NT2/D1 (cell line): ENCODE results near the gene CCDC86.

Experiments
- DNase-seq: peaks from one replicate; pipeline ENCODE4 v3.0.0-alpha.2; 2011; ENCODE audit warnings: low read depth, low spot score
- H3K27me3 ChIP-seq: 2 replicates; pipeline ENCODE4 v1.6.0; 2011; ENCODE audit warnings: mild to moderate bottlenecking; ENCODE audit not compliant: insufficient read length, insufficient read depth
- H3K36me3 ChIP-seq: 2 replicates; pipeline ENCODE4 v1.6.1; 2011; ENCODE audit warnings: mild to moderate bottlenecking, low read length, mixed read lengths; ENCODE audit not compliant: insufficient read depth, insufficient read length
- H3K4me1 ChIP-seq: 2 replicates; pipeline ENCODE4 v1.5.1; 2011; ENCODE audit not compliant: insufficient read depth, insufficient read length
- H3K4me3 ChIP-seq: 2 replicates; pipeline ENCODE4 v1.5.1; 2011; ENCODE audit warnings: low read depth; ENCODE audit not compliant: insufficient read length
- H3K9ac ChIP-seq: 2 replicates; pipeline ENCODE4 v1.6.0; 2011; ENCODE audit warnings: low read depth; ENCODE audit not compliant: insufficient read length
- H3K9me3 ChIP-seq: 2 replicates; pipeline ENCODE4 v1.5.1; 2011; ENCODE audit warnings: mild to moderate bottlenecking, low read length; ENCODE audit not compliant: insufficient read depth
- SUZ12 ChIP-seq: IDR thresholded peaks from 2 replicates; pipeline ENCODE4 v1.6.1; 2011; ENCODE audit not compliant: insufficient read length, insufficient read depth; ENCODE audit errors: extremely low read depth
- YY1 ChIP-seq: IDR thresholded peaks from 2 replicates; pipeline ENCODE4 v1.6.1; 2011; ENCODE audit not compliant: insufficient read length, insufficient read depth
- ZNF274 ChIP-seq: IDR thresholded peaks from 2 replicates; pipeline ENCODE4 v1.6.1; 2011; ENCODE audit warnings: mild to moderate bottlenecking, low read depth, low read length

CCDC86 gene

DNA sequence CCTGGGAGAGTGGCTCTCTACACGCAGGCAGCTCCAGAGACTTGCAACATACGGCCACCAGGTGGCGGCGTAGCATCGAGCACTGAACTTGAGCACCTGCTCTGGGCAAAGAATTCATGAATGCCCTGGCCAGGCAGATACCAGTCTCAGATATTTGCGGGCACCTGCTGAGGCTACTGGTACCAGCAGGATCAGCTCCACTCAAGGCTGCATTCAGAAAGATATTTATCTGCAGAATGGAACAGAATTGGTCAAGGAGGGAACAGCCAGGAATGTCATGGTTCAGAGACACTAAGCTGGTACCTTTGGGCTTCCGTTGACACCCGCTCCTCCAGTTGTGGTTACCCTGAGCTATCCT lies 10.8 kb upstream of the CCDC86 start:
- Histone ChIP-seq H3K36me3 (no peaks in the 10 kb centered on the region), H3K4me3 (no peak overlapping the region), H3K27me3 (no peaks in the 10 kb centered on the region), H3K4me1 (no peaks in the 10 kb centered on the region), H3K9ac (no peak overlapping the region), H3K9me3 (no peaks in the 10 kb centered on the region)
- peak; percentile 55 for DNase-seq
- no peak for TF ChIP-seq SUZ12
- TF ChIP-seq YY1: no peak
- no peak for TF ChIP-seq ZNF274

DNA sequence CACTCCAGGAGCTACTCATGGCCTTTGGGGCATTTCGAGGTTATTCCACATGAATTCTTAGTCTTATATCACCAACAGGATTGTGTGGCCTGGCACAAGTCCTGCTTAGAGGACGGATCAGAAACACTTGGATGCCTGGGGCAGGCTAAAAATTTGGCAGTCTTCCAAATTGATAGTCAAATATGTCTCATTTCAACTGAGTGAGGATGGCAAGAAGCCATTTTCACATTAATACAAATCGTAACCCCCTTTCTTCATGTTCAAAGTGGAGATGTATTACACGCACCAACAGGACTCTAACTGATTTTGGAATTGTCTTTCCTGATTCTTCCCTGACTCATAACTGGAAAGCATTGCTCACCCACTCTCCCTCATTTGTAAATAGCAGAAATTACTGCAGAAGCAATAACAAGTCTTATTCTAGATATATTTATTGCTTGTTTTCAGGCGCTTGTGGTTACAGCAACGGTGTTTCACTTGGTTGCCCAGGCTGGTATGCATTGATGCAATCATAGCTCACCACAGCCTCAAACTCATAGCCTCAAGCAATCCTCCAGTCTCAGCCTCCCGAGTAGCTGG lies 10.3 kb upstream of the CCDC86 start:
- DNase-seq: no peak
- H3K9me3 ChIP-seq: no peaks in the 10 kb centered on the region
- no peaks in the 10 kb centered on the region for H3K27me3 ChIP-seq
- H3K4me1 ChIP-seq: no peaks in the 10 kb centered on the region
- no peak overlapping the region for H3K9ac ChIP-seq
- H3K4me3 ChIP-seq: no peak overlapping the region
- no peaks in the 10 kb centered on the region for H3K36me3 ChIP-seq
- TF ChIP-seq SUZ12 (no peak), ZNF274 (no peak)

DNA sequence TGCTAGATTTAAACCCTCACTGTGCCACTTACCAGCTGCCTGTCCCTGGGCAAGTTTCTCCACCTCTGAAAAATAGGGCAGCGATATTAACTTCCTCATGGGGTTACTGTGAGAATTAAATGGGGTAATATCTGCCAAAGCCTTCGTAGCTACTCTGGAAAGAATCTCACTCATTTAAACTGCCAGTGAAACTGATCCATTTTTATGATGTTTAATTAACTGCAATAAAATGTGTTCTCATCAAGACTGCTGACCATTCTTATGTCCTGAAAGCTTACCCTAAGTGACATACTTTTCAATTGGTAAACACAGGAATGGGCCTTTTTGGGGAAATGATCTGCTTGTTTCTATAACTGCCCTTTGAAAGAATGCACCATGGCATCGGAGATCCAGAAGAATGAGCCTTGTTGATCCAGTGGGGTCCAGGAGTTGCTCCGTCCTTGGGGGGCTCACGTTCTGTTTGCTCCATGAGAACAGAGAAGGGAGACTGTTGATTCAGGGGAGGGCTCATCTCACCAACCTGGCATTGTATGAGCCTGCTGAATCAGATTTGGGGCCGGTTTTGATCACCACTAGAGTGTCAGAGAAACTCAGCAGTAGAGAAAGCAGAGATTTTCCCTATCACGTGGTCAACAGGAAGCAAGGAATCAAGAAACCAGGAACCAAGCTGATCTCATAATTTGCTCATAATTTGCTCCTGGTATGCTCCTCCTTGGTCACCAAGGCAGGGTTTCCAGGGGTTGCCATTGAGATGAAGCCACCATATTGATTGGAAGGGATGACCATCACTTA lies 7.0 kb upstream of the CCDC86 start:
- no peaks in the 10 kb centered on the region for H3K27me3 ChIP-seq
- H3K36me3 ChIP-seq: no peaks in the 10 kb centered on the region
- TF ChIP-seq ZNF274: no peak
- TF ChIP-seq SUZ12: no peak
- TF ChIP-seq YY1: no peak
- no peak overlapping the region for H3K9ac ChIP-seq
- H3K4me3 ChIP-seq: no peak overlapping the region
- DNase-seq: no peak
- H3K9me3 ChIP-seq: no peaks in the 10 kb centered on the region
- H3K4me1 ChIP-seq: peaks cover 2% of the 10 kb centered on the region

DNA sequence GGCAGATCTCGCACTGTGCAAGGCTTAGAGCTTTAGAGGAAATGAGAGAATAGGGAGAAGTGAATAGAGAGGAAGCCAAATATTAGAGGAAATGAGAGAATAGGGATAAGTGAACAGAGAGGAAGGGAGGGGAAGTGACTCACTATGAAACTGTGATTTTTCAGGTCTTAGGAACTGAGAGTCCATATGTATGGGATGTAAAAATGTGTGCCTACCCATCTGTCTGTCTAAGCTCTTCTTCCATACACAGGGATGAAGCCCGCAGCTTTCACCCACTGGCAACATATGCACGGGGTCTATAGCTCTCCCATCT lies 6.4 kb upstream of the CCDC86 start:
- Histone ChIP-seq H3K4me3 (no peak overlapping the region), H3K4me1 (peaks cover 2% of the 10 kb centered on the region), H3K9me3 (no peaks in the 10 kb centered on the region), H3K27me3 (no peaks in the 10 kb centered on the region), H3K36me3 (no peaks in the 10 kb centered on the region), H3K9ac (no peak overlapping the region)
- no peak for TF ChIP-seq YY1
- TF ChIP-seq SUZ12: no peak
- no peak for TF ChIP-seq ZNF274
- DNase-seq: no peak

DNA sequence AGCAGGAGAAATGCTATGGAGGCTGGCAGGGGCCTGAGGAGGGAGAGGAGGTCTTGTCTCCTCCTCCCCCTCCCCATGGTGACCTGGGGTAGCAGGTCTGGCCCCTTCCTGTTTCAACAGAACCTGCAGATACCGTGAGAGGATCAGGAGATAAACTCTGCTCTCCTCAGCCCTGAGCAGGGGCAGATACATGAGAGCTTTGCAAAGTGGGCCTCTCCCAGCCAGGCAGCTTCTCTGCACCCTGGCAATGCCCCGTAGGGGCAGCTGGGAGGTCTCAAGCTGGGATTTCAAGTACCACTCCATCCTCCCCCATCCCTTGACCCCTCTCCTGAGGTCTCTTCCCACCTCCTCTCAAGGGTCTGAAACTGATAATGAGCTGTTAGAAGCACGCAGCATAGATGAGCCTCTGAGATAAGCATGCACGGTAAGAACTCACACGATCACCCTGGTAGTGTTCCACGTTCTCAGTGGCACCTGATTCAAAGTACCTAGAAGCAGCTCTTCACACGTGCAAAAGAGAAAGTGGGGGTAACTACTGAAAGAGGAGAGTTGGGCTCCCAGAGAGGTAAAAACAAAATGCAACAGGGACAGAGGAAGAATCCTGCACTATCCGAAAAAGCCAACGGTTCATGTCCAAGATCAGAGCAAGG lies 4.9 kb upstream of the CCDC86 start:
- no peak for DNase-seq
- Histone ChIP-seq H3K27me3 (no peaks in the 10 kb centered on the region), H3K4me1 (peaks cover 9% of the 10 kb centered on the region), H3K9ac (no peak overlapping the region), H3K4me3 (no peak overlapping the region), H3K36me3 (no peaks in the 10 kb centered on the region), H3K9me3 (no peaks in the 10 kb centered on the region)
- TF ChIP-seq YY1 (no peak), ZNF274 (no peak), SUZ12 (no peak)

DNA sequence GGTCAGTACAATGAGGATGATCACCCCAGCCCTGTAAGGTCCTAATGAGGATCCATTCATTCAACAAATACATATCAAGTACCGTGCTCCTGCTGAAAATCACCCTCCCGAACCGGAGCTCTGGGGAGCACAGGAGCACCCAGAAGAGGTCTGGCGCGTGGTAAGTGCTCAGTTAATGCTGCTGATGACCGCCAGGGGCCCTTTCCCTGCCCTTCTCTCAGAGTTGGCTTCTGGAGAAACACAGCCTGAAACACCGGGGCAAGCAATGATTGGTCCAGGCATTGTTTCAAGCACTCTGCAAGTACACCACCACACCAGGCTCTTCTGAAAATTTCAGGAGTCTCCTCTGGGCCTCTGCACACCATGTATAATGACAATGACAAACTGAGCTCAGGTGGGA lies 3.8 kb upstream of the CCDC86 start:
- Histone ChIP-seq H3K4me1 (peaks cover 9% of the 10 kb centered on the region), H3K36me3 (peaks cover under 1% of the 10 kb centered on the region), H3K9me3 (no peaks in the 10 kb centered on the region), H3K9ac (no peak overlapping the region), H3K4me3 (no peak overlapping the region), H3K27me3 (no peaks in the 10 kb centered on the region)
- TF ChIP-seq SUZ12: no peak
- no peak for TF ChIP-seq YY1
- TF ChIP-seq ZNF274: no peak
- no peak for DNase-seq

DNA sequence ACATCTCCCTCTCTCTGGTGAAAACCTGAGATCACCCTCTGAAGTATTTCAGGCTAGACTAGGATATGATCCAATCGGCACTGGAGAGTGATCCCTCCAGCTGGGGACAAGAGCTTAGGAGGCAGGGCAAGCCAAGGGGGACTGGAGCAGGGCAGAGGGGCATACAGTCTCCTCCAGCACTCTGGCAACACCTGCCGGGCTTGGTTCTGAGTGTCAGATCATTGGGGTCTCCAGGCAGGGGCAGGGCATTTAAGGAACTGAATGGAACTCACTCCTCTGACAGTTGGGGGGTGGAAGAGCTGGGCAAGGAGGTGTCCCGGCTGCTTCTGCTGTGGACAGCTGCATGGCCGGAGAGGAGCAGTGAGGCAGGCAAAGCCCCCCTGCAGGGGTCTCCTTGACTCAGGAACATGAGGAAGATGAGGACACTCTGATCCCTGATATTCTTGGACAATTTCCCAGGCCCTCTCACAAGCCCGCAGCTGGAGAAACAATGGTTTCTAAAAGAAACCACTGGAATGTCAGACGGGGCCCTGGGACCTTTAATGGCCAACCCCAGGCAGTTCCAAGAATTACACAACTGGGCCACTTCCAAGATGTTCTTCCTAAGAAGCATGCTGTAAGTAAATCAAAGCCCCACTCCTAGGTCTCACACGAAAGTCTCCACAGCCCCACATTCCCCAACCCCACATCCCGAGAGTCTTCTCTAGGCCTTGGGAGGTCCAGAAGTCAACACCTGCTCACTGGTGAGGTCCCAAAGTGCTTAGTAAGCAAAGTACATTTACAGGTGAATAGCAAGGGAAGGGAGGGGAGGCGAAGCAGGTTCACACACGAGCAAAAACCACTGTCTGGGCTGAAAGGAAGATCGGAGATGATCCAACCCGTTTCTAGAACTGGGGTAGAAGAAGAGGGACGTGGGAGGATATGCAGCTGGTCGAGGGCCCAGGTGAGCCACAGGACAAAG lies 1.2 kb upstream of the CCDC86 start:
- H3K9ac ChIP-seq: peak overlapping the region; percentile 66
- H3K4me3 ChIP-seq: no peak overlapping the region
- H3K9me3 ChIP-seq: no peaks in the 10 kb centered on the region

More for the DNA sequence above, 1.2 kb upstream of the CCDC86 start:
- Histone ChIP-seq H3K4me1 (peaks cover 20% of the 10 kb centered on the region), H3K27me3 (no peaks in the 10 kb centered on the region), H3K36me3 (peaks cover 27% of the 10 kb centered on the region)
- TF ChIP-seq SUZ12 (no peak), ZNF274 (no peak), YY1 (no peak)
- DNase-seq: no peak
